Activated T-cell treated with anti-CD3 and anti-CD28 coated beads for 4 hours (primary cell): ENCODE results near the gene EXOC2.

ENCODE experiments used
- DNase-seq: peaks from one replicate; pipeline ENCODE4 v3.0.0-alpha.2; 2020

The EXOC2 gene

DNA sequence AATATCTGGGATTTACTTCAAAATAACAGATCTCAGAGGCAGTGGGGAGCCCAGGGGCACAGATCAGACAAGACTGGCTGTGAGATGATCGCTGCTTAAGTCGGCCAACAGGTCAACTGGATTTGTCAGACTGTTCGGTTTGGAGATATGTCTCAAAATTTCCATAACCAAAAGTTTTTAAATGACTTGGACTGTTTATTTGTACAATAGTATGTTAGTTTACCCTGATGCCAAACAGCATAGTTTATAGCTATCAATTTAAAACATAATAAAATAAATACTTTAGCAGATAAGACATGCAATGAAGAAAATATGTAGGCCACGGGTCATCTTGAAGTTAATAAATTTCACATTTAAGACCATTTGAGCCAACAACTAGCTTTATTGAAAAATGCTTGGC, 174.7 kb downstream of the EXOC2 start:
- DNase-seq: no peak

DNA sequence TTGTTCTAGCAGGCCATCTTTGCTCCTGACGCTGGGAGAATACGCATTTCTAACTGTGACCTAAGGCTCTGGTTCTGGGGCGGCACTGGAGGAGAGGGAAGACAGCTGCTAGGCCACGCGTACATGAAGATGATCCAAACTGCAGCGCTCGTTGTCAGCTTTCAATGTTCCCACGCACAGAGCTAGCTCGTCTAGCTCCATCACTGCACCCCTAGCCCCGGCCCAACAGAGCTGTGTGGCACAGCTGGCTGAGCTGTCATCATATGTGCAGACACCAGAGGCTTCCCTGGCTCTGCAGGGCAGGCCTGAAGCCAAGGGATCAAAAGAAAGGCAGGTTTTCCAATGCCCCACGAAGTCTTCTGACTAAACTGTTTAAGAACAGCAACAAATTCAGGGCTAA, 176.7 kb downstream of the EXOC2 start:
- DNase-seq: no peak

DNA sequence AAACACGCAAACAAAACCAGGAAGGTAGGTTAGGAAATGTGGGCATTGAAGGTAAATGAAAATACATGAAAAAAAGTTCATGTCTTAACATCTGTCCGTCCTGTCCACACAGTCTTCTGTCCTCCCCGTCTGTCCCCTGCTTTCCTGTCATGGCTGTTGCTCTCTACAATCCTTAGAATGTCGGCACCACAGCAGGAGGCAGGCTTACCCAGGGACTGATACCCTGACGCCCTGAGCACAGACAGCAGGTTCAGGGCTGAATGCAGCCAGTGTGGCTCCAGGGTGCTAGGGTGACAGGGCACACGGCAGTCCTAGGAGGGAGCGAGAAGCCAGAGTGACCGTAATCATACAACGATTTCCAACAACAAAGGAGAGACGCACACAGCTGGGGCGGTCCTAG, 177.7 kb downstream of the EXOC2 start:
- no peak for DNase-seq

DNA sequence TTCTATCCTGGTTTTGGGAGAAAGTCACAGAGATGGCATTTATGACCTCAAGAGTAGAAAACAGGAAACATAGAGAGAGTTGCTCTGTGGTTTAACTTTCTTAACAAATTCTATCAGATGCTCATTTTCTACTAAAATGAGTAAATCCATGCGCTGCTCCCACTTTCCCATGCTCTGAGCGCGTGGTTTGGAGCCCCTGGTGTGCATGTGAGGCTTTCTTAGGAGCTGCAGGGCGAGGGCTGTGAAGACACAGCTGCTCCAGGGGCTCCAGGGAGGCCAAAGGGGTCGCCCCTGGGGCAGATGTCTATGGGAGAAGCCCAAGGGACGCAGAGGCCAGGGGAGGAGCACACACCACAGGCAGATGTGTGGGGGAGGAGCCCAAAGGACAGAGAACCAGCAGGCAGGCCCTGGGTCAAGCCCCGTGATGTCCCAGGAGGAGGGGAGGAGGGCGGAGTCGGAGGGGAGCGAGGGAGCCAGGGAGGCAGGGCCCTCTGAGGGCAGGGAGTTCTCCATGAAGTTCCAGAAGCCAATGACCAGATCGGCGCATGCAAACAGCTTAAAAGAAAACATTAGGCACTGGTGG, 178.5 kb downstream of the EXOC2 start:
- DNase-seq: no peak

DNA sequence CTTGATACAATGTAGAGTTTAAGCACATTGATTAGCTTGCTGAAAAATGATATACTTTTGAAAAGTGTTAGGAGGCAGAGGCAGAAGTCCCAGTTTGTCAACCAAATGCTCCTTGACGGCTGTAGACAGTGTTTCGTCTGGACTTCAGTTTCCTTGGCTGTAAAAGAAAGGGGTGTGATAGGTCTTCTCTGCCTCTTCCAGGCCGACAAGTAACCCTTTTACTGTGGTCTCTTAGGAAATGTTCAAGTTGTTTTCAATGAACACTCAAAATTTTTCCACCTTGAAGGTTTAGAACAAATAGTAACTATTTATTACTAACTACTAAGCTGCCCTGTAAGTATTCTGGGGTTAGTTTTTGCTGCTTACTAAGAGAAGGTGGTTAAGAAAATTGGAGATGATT, 179.0 kb downstream of the EXOC2 start:
- no peak for DNase-seq

DNA sequence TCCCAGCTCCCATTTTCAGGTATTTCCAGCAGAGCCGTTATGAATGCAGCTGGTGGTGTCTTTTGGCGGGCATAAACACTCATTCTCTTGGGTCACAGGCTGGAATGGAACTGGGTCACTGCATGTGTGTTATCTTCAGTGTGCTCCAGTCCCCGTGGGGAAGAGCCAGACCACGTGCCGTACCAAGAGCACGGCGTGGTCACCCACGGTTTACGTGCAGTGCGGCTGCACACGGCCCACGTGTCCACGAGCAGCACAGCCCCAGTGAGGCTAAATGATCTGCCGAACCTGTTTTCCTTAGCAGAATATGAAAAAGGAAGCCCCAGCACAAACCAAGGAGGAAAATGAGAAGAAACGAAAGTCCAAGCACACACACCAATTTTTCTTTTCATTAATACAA, 179.9 kb downstream of the EXOC2 start:
- DNase-seq: no peak

DNA sequence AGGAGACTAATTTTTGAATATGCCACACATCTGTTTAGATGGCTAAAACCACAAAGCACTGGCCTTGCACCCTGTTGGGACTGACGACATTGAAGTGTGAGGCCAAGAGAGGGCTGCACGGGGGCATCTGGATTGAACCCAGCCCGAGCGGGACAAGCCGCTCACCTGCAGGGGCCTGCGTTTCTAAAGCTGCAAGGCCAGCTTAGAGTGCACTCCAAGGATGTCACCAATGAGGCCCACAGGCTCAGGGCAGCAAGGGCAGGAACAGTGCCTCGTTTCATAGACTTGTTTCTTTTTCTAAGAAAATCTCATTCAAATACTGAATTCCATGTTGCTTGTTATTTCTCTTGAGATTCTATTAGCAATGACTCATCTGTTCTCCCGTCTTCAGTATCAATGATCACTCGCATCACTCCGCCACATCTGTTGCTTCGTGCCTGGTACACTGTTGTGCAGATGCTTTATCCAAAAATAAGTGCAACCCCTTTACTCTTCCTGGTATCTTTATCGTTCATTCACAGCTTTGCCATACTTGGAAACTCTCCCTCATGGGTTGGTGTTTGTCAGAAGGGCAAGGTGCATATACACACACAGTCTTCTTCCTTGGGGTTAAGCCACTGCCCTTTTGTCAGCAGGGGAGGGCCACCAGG, 181.3 kb downstream of the EXOC2 start:
- no peak for DNase-seq

DNA sequence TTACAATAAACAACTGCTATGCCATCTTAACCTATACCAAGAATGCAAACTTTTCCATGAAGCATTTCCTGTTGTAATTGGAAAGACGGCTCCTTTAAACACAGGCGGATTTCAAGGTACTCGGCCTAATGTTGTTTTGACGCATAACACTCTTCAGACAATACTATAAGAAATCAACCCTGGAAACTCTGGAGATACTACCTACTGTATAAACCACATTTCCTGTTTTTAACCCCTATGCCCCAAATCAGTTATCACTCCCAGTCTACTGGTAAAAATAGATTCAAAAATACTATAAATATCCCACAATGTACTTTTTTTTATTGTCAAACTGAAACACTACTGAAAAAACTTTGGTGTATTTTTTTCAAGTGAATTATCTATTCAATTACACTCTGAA, 183.3 kb downstream of the EXOC2 start:
- no peak for DNase-seq

DNA sequence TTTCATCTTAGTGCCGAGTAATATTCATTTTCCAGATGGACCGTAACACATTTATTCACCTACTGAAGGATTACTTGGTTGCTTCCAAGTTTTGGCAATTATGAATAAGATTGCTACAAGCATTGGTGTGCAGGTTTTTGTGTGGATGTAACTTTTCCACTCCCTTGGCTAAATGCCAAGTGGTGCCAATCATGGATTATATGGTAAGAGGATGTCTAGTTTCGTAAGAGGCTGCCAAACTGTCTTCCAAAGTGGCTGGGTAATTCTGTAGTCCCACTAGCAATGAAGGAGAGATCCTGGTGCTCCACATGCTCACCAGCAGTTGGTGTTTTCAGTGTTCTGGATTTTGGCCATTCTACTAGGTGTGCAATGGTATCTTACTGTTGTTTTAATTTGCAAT, 184.3 kb downstream of the EXOC2 start:
- no peak for DNase-seq

DNA sequence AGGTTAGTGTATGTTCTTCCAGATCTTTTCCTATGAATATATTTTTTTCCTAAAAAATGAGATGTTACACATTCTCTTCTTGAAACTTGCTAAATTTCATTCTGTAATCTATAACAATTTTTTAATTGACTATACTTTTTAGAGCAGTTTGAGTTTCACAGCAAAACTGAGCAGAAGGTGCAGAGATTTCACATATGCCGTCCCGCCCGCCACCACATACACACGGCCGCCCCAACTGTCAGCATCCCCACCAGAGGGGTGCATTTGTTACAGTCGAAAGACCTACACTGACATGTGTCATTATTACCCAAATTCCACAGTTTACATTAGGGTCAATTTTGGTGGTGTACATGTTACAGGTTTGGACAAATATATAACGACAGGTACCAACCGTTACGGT, 184.9 kb downstream of the EXOC2 start:
- DNase-seq: no peak

DNA sequence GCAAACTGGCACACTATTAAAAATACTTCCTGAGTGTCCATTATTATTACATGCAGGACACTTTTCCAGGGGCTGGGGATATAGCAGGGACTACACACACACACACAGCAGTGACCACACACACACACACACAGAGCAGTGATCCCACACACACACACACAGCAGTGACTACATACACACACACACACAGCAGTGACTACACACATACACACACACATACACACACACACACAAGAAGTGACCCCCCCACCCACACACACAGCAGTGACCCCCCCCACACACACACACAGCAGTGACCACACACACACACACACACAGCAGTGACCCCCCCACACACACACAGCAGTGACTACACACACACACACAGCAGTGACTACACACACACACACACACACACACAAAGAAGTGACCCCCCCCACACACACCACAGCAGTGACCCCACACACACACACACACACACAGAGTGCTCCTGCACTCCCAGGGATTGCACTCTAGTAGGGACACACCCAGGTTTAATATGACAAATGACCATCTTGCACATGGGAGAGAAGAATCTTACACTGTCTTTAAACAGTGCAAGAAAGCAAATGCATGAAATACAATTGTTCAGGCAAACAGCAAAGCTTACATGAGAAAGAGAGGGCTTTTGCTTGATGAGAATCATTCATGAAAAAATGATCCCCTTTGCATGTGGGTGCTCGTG, 185.9 kb downstream of the EXOC2 start:
- DNase-seq: no peak

DNA sequence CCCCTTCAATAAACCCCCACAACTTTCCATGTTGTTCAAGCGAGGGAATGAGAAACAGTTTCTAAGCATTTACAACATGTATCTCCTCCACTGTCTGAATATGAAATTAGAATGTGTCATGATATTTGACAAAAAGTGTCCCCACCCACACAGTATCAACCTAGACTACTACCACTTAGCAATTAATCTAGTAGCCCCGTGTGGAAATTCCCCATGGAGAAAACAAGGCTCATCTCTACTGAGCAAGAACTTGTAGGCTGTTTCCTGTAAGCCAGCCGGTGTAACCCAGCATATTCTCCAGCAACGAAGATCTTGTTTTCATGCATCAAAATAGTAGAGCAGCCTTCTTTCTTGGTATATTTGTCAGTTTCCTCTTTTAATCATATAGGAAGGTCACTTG, 186.4 kb downstream of the EXOC2 start:
- peak; percentile 44 for DNase-seq

DNA sequence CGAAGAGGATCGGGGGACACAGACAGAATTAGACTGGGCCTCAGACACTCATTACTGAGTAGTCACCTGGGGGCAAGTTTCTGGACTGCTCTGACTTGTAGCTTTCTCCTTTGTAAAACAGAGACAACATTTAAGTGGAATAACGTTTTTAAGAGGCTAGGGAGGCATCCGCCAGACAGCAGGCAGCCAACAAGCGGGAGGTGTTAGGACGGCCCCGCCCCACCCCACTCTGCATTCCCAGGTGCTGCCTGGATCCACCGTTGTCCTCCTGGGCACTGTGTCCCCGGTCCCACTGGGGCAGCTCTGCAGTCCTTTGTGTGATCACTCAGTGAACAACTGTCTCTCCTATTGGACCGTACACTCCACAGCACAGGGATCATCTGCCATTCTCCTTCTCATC, 187.6 kb downstream of the EXOC2 start:
- no peak for DNase-seq

DNA sequence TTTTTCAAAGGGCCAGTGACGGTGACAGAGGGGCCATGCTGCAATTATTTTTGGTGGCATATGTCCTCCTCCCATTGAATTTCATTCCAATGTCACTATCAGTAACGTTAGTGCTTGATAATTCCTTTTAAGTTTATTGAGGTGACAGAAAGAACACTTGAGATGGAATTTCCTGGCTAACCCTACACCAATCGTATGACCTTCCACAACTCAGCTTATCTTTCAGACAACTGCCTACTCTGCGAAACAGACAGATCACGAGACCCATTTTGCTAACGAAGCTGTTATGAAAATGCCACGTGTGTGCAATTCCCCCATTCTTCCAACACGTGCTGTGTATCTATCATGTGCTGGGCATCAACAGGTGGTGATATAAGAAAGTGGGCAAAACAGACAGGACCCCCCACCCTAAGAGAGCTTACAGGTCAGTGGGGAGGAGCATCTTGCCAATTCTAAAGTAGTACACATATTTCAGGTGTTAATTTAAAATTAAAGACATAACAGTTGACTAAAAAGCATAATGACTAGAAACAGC, 188.4 kb downstream of the EXOC2 start:
- DNase-seq: no peak

DNA sequence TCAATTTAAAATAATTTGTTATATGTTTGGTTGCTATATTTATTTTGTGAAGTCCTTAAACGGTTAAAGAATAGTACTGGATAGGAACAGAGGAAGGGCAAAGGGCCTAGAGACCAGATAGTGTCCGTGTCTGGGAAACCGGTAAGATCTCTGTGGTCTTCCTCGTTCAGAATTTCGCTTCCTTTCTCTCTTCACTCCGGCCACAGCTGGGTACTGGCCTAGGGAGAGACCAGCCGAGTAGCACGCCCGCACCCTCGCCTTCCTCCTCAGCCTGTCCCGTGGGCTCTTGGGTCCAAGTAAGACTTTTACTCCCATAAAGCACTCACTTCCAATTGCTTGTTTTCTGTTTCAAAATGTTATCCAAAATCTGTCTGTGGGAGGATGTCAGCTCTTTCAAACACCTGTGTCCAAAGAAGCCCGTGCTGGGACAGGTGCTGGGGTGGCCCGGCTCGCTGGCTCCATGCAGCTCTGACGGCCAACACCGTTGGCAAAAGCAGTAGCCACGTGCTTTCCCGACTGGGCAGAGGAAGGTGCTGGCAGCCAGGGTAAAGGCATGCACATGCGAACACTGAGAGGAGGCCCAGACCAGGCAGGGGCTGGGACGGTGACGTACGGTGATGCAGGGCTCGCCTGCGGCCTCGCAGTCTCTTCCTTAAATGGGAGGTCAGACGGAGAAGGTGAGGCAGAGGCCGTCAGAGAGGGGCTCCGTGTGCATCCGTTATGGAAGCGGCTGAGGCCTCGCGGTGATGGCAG, 189.2 kb downstream of the EXOC2 start:
- no peak for DNase-seq

DNA sequence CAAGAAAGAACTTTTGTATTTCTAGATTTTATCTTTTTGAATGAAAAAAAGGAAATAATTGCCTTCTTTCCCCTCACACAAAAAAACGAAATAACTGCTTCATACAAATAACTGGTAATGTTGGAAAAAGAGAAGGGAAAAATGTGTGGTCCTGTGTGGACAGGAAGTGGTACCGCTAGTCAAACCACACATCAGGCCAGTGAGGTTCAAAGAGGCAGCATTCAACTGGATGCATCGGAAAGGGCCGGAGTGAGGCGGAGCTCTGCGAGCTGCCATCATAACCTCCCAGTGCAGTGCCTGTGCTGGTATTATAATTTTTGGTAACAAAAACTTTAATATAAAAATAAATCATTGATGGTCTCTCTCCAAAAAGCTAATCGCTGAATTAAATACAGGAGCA, 190.2 kb downstream of the EXOC2 start:
- no peak for DNase-seq

DNA sequence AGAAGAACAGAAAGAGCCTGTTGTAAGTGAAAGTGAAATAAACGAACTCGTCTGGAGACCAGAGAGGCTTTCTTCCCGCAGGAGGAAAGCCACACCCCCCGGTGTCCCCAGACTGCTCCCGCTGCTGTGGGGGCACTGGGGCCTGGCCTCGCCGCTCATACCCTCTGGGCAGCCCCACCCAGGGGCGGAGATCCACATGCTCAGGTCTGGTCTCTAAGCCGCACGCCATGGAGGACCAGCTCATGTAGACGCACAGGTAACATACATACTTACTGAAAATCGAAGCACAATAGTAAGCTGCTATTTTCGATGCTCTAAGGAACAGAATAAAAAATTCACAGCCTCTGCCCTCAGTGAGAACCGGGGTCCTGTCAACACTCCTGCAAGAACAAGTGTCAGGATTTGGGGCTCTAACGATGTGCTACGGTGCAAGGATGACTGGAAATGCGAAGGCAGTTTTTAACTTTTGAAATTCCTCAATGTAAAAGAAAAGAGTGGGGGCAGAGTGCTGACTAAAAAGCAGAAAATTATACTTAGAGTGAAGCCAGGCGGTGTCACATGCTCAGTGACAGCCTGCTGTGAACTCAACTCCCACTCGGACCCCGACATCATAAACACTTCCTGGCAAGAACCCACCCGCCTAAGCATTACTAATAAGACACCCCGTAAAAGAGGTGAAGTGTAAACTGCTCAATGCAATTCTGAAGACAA, 190.9 kb downstream of the EXOC2 start:
- peak; percentile 50 for DNase-seq

DNA sequence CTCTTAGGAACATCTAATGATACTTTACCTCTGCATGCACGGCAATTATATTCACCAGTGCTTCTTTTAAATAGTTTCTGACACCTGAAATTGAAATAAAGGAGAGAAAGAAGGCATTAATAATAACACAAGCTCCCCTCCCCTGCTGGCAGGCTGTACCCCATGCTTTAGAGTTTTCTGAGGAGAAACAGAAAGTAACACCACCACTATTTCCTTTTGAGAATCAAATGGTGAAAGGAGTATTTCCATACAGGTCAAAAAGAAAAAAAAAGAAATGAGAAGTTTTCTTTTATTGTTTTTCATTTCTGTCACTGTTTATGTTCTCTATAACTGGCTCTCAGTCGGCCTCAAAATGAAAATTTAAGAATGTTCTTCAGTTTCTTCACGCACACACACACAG, 193.3 kb downstream of the EXOC2 start:
- DNase-seq: no peak

DNA sequence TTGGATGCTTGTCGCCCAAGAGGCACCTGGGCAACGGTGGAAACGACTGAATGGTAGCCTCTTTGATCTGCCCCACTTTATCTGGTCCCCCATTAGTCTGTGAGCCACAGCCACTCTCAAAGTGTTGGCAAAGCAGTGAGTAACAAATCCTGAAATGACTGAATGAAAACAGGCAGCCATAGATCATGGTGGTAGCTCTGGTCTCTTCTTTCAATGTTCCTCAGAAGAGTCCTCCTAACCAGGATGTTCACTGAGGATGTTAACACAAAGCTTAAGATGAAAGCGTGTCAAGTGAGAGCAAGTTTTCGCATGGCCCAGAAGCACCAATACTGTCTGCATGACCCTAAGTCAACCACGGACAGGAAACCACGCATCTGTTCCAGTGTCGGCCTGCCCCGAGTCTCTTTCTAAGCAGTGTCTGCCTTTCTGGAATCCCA, 194.1 kb downstream of the EXOC2 start:
- DNase-seq: no peak

DNA sequence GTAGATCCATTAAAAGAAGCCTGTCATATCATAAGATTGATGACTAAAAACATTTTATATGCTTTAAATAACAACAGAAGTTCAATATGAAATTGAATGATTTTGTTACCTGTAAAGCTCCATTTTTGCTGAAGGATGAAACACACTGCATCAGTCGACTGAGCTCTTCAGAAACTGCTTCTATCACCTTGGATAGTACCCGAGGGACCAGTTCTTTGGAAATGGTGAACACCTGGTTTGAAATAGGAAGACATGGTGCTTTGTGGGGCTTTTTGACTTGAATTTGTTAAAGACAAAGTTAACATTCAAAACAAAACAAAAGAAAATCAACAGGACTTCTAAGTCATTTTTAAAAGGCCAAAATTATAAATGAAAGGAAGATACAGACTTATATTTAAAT, 195.7 kb downstream of the EXOC2 start:
- DNase-seq: no peak

DNA sequence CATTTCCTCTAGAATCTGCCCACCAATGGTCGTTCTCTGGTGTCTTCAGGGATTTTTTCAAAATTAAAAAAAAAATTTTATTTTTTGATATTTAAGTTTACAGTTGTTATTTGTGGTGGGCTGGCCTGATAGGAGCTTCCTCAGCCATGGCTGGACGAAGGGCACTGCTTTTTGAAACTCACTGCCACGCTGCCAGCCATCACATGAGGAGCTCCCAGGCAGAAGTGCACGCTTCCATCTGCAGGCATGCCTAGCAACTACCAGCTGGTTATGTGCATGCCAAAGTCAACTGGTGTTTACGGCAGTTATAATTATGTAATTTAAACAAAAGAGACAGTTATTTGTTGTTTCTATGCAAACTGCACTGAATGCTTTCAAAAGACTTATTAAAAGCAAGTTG, 196.3 kb downstream of the EXOC2 start:
- no peak for DNase-seq

DNA sequence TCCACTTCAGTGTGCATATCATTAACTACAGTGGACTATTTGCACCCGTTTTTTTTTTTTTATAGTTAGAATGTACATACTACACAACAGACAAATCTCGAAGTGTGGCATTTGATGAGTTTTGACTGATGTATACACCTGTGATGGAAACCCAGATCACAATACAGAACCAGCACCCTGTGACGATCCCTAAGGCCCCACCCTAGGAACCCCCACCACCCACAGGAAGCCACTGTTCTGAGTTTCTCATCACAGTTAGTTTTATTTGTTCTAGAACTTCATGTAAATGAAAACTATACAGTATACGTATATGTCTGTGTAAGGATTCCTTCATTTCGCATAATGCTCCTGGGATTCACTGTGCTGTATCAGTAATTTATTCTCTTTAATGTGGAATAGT, 198.5 kb downstream of the EXOC2 start:
- DNase-seq: no peak

DNA sequence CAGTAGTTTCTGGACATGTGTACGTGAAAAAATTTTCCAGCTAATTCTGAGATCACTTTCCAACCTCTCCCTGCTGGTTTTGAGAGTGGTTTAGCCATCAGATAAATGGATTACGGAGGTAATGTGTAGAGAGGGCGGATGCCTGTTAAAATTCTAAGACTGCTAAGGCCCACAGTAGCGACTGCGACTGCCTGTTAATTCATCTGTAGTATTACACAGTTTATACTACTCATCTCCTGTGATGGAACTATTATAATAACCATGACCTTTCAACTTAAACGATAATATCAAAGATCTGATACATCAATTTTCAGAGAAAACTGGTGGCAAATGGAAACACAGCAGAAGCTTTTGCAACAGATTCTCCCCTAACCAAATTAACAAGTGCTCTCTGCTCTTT, 199.1 kb downstream of the EXOC2 start:
- no peak for DNase-seq
